ENCODE results near the gene GMPR.

DNA sequence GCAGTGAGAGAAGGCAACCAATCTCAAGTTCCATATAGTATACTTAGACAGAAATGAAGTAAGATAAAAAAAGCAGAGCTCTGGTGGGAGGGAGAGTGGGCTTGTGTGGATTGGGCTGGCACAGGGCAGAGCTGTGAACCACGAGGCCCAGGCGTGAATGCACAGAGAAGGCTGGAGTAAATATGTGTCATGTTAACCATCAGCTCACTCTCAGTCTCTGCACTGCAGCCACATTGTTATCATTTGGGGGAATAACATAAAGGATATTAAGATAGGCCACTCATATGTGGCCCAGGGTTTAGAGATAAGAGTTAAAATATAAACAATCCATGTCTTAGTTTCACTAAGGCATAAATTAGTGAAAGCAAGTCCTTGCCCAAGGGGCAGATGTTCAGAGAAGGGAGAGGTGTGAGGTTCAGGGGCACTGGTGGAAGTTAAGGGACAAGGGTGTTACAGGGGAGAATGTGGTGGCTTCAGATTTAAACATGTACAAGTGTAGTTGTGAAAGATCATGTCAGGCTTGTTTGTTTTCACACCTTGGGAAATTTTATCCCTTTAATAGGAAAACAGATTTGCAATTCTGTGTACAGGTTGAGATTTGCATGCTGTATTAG is 14.4 kb downstream of the GMPR start:
- TF ChIP-seq CTCF (conservative IDR thresholded peaks at IDR 0.05; ENCODE audit: low read length), result no peak
- TF ChIP-seq EZH2phosphoT487 (IDR thresholded peaks at IDR 0.05; ENCODE audit: borderline replicate concordance, low read depth, low read length), result no peak

Measured in OCI-LY7 (cell line).